Measurements from ENCODE around the gene WNT7A. TPM values are rescaled to one million over a fixed set of nuclear protein-coding genes. Genes with fewer than 3 reads are reported as not detected.
A peak's percentile ranks its signal among the peaks of the same experiment; 100 is the strongest.
"Not testable (repeated sequence)": the region's sequence is repeated elsewhere in the genome, so short reads cannot be mapped to it uniquely, and the experiment has no call there.

WNT7A gene
- polyA plus RNA-seq (2012; rRNA removed): not detected in 2 replicates
- not detected in 2 replicates for polyA plus RNA-seq (2012; cell fraction: cytosol; rRNA removed)
- not detected in 2 replicates for polyA plus RNA-seq (2012; cell fraction: nucleus; rRNA removed)

GRCh38 chr3:13879946-13880810 lies at the start of gene WNT7A:
TSS of gene WNT7A (minus strand) at chr3:13880071. CDS start at chr3:13879816, 255 bp downstream.
- Histone ChIP-seq H3K4me1 (ENCODE audit: control insufficient read depth in 1 of 2, insufficient read depth in 2 of 2, low read depth in 1 of 2, low read length in 1 of 2) (peaks cover 0 to 16% of the 10 kb centered on the region in 2 experiments; a peak in 1 of 4 replicates), H3K27me3 (ENCODE audit: insufficient read depth) (peaks cover 34% of the 10 kb centered on the region), H3K9ac (no peak within 1 kb of the TSS), H3K4me3 (ENCODE audit: low read depth in 2 of 2, low read length in 1 of 2) (peak within 1 kb of the TSS; percentile 32 to 57; a peak in 2 of 4 replicates), H3K9me2 (no peaks in the 10 kb centered on the region), H3K9me3 (no peaks in the 10 kb centered on the region), H3K27ac (ENCODE audit: low read depth in 2 of 2, low read length in 1 of 2) (no peak within 1 kb of the TSS), H3K79me2 (ENCODE audit: insufficient read depth) (no peaks in the 10 kb centered on the region), H4K20me1 (ENCODE audit: insufficient read depth) (no peaks in the 10 kb centered on the region), H3K4me2 (0 out of 2 replicates have a peak within 1 kb of the TSS, but pooled peaks have one; percentile 47), H2AFZ (ENCODE audit: low read depth) (no peak within 1 kb of the TSS), H3K36me3 (replicated peaks in 1 of 2; ENCODE audit: control insufficient read depth in 1 of 2, insufficient read depth in 2 of 2, low read length in 1 of 2) (no peaks in the 10 kb centered on the region), H3F3A (replicated peaks; ENCODE audit: insufficient read depth) (no peaks in the 10 kb centered on the region)
- TF ChIP-seq RAD21 (IDR thresholded peaks at IDR 0.05; ENCODE audit: low read length) (peak; percentile 80), USF2 (IDR thresholded peaks at IDR 0.05; ENCODE audit: borderline replicate concordance, low read depth, low read length) (no peak), GABPA (IDR thresholded peaks at IDR 0.05; ENCODE audit: low read depth) (no peak), ELF1 (IDR thresholded peaks at IDR 0.05) (no peak), SMC3 (IDR thresholded peaks at IDR 0.05; ENCODE audit: low read depth, low read length) (peak; percentile 63), CTCF (IDR thresholded peaks at IDR 0.05) (peak; percentile 53), JUND (IDR thresholded peaks at IDR 0.05) (no peak), MAX (IDR thresholded peaks at IDR 0.05; ENCODE audit: low read depth) (no peak)
- POLR2A ChIA-PET: no interaction called here
- CTCF ChIA-PET: interaction anchor here (0.6 to 18.8 kb wide), 78 partner anchors 9 to 1919 kb away, joined by 3 to 979 read pairs (median 4); no protein-coding TSS in a partner anchor
- WGBS (ENCODE audit: low lambda C conversion rate): 0% methylated on average over 7 of the region's 90 CpGs
- peak; percentile 91 for DNase-seq

GRCh38 chr3:13928741-13929140 lies 48.9 kb upstream of the WNT7A start:
- H3F3A ChIP-seq (replicated peaks; ENCODE audit: insufficient read depth); H3K4me3 ChIP-seq (ENCODE audit: low read depth in 2 of 2, low read length in 1 of 2); H2AFZ ChIP-seq (ENCODE audit: low read depth); H4K20me1 ChIP-seq (ENCODE audit: insufficient read depth); H3K9me3 ChIP-seq; H3K9me2 ChIP-seq; H3K4me2 ChIP-seq; H3K36me3 ChIP-seq (replicated peaks in 1 of 2; ENCODE audit: control insufficient read depth in 1 of 2, insufficient read depth in 2 of 2, low read length in 1 of 2); H3K79me2 ChIP-seq (ENCODE audit: insufficient read depth); CTCF ChIA-PET; H3K9ac ChIP-seq; POLR2A ChIA-PET; H3K4me1 ChIP-seq (ENCODE audit: control insufficient read depth in 1 of 2, insufficient read depth in 2 of 2, low read depth in 1 of 2, low read length in 1 of 2); H3K27me3 ChIP-seq (ENCODE audit: insufficient read depth); H3K27ac ChIP-seq (ENCODE audit: low read depth in 2 of 2, low read length in 1 of 2); DNase-seq: not testable (repeated sequence)
- WGBS (ENCODE audit: low lambda C conversion rate): 28% methylated on average over 1 of the region's 1 CpG

All from SK-N-SH (cell line).